Vagina (tissue), 2 donors: Measurements from ENCODE around the gene STXBP6.

Source experiments
- CTCF ChIP-seq, 3 experiments: fragments of 450-650 bp in 2 of 3; fragments of 200-600 bp in 1 of 3; sonication (generic) in 1 of 3; IDR thresholded peaks; one replicate each; pipeline ENCODE4 v1.5.1; 2017 to 2019; ENCODE audit warnings: antibody characterized with exemption in 3 of 3, mild to moderate bottlenecking in 2 of 3, moderate library complexity in 2 of 3
- POLR2A ChIP-seq, 2 donors: fragments of 450-650 bp; IDR thresholded peaks; one replicate each; pipeline ENCODE4 v1.6.1; 2017; ENCODE audit warnings: antibody characterized with exemption in 2 of 2, mild to moderate bottlenecking in 2 of 2, moderate library complexity in 2 of 2

- TF ChIP-seq POLR2A (IDR thresholded peaks at IDR 0.05) (no peak), CTCF (IDR thresholded peaks at IDR 0.05) (no peak)
Observed at GRCh38 chr14:24990773-24991172, 59.2 kb downstream of the STXBP6 start.
